DND-41 (cell line): Measurements from ENCODE around the gene CTSF.

Source experiments
- EZH2 ChIP-seq: IDR thresholded peaks from 3 replicates; pipeline ENCODE4 v1.6.1; 2012; ENCODE audit warnings: borderline replicate concordance, low read depth, mild to moderate bottlenecking, moderate library complexity, low read length, inconsistent platforms; ENCODE audit not compliant: severe bottlenecking
- TF ChIP-seq, protein P1 (sequence below): IDR thresholded peaks from 2 replicates; pipeline ENCODE4 v1.5.1; 2012; ENCODE audit warnings: borderline replicate concordance, low read length, moderate library complexity, mild to moderate bottlenecking; ENCODE audit not compliant: poor library complexity, severe bottlenecking; ENCODE audit errors: extremely low read depth

DNA sequence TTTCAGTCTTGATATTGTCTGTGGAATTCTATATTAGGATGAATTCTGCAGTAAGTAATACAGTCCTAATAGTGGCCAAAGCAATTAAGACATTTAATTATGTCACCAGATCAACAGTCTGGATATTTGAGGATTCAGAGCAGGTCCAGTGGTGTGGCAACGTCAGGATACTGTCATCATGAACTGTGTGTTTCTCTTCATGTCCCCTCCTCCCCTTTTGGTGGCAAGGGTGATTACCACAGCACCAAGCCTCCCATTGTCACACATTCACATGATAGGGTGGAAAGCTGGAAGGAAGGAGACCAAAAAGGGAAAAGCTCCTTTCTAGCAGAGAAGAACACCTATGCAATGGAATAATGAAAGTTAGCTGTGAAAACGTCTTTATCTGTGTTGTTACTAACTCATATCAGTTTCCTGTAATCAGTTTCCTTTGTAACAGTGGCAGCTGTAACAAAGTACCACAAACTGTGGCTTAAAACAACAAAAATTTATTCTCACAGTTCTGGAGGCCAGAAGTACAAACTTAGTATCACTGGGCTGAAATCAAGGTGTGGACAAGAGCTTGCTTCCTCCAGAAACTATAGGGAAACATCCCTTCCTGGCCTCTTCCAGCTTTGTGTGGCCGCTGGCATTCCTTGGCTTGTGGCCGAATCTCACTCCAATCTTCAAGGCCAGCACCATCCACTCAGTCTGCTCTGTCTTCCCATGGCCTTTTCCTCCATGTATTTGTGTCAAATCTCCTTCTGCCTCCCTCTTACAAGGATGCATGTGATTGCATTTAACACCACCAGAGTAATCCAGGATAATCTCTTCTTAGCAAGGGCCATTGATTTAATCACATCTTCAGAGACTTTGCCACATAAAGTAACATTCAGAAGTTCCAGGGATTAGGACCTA lies 41.6 kb upstream of the CTSF start:
- TF ChIP-seq EZH2 = no peak
- TF ChIP-seq, protein P1, sequence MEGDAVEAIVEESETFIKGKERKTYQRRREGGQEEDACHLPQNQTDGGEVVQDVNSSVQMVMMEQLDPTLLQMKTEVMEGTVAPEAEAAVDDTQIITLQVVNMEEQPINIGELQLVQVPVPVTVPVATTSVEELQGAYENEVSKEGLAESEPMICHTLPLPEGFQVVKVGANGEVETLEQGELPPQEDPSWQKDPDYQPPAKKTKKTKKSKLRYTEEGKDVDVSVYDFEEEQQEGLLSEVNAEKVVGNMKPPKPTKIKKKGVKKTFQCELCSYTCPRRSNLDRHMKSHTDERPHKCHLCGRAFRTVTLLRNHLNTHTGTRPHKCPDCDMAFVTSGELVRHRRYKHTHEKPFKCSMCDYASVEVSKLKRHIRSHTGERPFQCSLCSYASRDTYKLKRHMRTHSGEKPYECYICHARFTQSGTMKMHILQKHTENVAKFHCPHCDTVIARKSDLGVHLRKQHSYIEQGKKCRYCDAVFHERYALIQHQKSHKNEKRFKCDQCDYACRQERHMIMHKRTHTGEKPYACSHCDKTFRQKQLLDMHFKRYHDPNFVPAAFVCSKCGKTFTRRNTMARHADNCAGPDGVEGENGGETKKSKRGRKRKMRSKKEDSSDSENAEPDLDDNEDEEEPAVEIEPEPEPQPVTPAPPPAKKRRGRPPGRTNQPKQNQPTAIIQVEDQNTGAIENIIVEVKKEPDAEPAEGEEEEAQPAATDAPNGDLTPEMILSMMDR = no peak
